Measurements from ENCODE around the gene GRIA1.

GRIA1 gene

DNA sequence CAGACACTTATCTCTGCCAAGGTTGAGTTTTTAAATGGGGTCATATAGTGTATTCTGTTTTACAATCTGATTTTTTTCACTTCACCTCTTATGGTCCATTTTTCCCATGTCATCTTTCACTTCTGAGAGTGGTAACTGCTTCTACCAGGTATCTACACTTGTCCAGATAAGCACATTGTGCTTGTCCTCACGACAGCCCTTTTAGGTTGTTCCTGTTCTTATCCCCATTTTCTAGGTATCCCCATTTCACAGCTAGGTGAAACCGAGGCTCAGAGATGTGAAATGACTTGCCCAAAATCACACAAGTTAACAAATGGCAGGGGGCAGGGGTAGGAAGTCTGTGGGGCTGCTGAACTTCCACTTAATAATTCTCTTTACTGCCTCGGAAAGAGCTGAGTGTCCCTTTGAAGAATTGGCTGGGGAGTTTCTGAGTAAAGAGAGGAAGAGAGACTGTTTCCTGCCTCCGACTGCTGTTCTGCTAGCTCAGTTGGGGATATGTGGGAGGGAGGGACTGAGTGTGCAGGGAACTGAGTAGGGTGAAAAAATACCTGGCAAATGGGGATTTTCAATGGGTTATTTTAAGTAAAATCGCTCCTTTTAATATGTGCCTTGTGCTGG, 255.4 kb downstream of the GRIA1 start:
- DNase-seq: no peak

DNA sequence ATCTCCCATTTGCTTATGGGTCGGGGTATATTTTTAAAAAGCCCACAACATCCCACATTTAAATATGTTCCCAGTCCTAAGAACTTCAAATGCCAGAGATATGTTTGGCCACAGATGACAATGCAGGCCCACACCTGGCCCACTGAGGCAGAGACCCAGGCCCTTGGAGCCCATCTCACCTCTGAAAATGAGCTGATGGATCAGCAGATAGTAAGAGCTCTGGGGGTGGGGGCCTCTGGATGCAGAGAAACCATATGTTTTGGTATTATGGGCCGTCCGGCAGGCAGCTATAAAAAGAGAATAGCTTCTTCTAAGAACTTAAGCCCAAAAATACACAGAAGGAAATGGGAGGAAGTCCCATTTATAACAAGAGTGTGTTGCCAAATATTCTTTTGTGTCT, 256.0 kb downstream of the GRIA1 start:
- no peak for DNase-seq

DNA sequence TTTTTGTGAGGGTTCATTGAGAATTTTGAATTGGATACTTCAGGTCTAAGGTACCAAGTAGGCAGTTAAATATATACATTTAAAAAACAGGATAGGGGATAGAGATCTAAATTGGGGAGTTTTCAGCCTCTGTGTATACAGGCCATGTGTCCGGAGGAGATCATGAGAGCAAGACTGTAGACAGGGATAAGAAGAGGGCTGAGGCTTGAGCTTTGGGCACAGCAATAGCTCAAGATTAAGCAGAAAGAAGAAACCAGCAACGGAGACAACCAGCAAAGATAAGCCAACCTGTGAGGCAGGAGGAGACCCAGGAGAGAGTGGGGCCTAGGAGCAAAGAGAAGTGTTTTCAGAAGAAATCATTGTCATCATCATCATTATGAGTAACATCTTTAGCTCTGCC, 258.4 kb downstream of the GRIA1 start:
- no peak for DNase-seq

DNA sequence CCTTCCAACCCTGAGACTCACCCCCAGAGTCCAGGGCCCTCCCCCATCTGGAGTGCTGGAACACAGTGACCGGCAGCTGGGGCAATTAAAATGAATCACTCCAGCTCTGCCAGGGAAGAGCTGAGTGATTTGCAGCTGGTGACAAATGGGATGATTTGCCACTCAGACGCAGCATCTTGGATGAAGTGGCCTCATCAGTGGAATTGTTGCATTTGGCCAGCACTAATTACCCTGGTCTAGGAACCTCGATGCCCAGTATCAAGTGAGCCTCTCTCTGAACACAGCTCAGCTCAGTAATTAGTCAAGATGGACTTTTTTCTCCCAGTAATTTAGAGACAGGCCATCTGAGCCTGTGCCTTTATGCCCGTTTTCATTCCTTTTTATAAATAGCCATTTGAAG, 259.5 kb downstream of the GRIA1 start:
- no peak for DNase-seq

DNA sequence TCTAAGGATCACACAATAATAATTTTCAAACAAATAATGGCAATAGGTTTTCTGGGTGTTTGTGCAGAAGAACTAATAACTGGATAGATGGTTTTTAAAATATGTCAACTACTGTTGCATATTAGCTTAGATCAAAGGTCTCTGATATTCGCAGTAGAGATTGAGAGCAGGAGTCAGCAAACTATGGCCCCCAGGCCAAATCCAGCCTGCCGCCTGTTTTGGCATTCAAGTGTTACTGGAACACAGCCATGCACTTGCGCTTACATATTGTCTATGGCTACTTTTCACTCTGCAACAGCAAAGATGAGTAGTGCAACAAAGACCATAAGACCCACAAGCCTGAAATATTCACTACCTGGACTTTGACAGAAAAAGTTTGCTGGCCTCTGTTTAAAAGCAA, 260.8 kb downstream of the GRIA1 start:
- DNase-seq: no peak

DNA sequence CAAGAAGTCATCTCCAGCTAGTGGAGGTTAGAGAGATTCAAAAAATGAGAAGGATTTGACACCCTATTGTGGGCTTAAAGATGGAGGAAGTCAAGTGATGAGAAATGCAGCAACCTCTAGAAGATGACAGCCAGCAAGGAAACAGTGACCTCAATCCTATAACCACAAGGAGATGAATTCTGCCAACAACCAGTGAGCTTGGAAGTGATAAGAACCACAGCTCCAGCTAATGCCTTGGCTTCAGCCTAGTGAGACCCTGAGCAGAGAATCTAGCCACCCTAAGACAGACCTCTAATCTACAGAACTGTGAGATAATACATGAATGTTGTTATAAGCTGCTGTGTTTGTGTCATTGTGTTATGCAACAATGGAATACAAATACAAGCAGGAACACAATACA, 262.4 kb downstream of the GRIA1 start:
- no peak for DNase-seq

DNA sequence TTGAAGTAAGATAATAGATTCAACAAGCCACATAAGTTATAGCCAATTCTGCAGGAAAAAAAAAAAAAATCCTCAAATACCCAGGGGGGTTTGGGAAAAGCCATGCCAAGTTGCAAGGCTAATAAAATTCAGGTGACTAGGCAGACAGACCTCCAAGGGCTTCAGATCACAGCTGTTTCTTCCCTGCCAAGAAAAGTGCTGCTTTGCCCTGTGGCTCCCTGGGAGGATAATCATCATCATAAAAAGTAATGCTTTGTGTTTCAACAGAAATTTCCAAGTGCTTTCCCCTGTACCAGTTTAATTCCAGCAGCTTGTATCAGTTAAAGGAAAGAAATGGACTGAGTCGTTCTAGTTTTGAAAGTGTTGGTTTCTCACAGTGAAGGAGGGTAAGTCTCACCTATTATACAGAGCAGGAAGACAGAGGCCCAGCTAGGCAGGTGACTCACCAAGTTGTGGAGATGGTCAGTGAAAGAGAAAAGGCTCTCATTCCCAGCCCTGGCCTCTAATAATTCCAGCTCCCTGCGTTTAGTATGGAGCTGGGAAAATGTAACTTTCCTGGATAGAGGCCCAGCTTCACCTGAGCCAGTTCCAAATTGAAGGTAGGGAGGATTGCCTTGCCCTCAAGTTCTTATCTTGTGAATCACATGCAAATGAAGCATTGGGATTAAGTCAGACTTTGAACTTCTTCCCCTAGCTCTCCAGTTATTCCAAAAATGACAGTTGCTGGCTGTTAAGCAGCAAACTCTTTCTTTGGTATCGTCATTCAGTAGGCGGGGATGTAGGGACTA, 263.4 kb downstream of the GRIA1 start:
- no peak for DNase-seq

DNA sequence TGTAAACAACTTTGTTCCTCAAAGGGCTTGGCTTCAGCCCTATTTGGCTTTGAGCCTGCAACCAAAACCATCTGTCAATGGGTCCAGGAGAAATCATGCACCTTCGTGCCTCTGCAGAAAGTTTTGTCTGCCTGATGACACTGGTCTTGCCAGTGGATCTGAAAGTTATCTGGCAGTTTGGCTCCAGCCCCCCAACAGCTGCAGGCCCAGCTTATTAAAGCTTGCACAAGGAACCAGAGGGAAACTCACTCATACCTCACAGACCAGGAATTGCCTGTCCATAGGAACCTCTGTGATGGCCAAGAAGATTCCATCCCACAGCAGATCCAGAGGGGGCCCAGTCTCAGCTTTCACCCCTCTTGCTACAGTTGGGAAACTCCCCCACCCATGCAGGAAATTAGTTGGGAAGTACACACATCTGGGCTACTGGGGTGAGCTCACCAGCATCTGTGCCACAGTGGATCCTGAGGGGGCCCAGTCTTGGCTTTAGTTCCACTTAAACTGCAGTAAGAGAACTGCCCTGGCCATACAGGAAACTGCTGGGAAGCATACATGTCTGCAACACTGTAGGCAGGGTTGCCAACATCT, 265.5 kb downstream of the GRIA1 start:
- DNase-seq: no peak

DNA sequence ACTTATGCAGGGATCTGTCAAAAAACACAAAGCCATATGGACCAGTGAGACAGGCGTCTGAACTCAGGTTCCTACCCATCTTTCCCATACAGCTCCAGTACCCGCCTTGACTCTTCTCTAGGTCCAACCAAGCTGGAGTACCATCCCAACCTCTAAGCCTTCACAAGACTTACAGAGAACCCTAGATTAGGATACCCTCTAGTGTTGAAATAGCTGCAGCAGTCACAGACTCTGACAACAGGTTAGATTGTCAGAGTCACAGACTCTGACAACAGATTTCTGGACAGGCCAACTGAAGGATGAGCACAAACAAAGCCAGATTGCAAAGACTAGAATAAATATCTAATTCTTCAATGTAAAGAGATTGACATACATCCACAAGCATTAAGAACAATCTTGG, 266.1 kb downstream of the GRIA1 start:
- DNase-seq: no peak

DNA sequence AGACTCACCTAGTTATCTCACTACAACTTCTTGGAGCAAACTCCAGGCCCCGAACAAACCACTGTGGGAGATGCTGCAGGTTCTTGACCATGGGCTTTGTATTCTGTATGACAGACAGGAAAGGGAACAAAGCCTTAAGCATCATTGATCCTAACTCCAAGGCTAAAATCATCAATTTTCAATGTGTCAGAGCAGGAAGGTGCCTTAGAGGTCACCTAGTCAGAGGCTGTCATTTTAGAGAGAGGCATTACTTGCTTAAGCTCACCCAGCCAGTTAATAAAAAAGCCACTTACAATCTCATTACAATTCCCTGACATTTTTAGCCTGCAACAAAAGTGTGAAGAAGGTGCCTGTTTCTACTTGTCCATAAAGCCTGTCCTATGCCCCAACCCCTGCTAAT, 275.5 kb downstream of the GRIA1 start:
- no peak for DNase-seq

DNA sequence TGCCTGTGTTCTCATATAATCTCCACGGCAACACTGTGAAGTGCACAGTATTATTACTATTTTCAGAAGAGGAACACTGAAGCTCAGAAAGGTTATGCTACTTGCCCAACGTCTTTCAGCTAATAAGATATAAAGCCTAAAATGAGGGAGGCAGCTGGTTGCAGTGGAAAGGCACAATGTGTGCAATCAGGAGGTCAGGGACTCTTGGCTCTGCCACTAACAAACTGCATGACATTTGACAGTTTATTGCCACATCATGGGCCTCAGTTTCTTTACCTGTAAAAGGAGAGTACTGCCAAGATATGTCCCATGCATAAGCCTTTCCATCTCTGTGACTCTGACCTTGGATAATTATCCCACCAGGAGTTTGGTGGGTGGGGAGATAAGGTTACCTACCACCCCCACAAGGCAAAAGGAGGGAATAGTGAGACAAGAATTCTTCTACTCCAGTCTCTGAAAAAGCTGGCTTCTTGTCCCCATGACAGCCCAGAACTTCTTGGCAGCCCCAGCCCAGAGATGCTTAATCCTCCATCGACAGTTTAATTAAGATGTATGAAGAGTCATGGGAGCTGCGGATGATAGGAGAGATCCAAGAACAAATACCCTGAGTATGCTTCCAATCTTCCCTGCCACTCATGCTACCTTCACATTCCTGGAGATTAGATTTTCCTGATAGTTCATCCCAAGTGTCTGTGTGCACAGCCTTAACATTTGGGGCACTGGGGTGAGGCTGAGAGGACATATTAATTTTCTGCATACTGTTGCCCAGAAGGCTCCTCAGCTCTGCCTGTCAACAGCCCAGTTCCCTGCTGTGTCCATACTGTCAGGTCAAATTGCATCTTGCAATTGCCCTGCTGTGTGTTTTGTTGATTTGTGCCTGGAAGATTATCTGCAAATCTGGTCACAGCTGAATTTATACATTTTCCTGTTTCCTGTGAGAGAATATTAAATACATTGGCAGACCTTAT, 277.0 kb downstream of the GRIA1 start:
- no peak for DNase-seq

DNA sequence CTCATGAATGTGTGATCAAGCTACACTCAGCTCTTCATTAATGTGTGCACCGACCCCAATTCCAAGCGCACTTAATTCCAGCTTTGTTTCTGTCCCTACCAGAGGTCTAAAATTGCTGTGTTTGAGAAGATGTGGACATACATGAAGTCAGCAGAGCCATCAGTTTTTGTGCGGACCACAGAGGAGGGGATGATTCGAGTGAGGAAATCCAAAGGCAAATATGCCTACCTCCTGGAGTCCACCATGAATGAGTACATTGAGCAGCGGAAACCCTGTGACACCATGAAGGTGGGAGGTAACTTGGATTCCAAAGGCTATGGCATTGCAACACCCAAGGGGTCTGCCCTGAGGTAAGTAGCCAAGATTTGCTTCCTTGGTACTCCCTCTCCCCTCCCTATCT, 279.6 kb downstream of the GRIA1 start:
- no peak for DNase-seq

DNA sequence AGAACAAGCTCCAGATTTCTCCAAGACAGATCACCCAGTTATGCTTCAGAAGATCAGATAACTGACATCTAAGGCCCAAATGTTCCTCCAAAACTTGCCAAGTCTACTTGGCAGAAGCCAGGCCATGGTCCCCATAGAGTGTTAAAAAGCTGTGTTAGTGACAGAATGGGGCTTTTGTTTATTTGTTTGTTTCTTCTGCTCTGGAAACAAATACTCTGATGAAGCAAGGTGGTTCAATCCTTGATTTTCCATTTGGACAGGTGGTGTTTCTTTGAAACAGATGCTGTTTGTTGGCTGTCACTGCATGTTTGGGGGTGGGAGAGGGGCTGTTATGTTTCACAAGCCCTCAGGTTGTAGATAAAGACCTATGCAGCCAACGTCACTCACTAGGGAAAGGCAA, 284.2 kb downstream of the GRIA1 start:
- DNase-seq: no peak

DNA sequence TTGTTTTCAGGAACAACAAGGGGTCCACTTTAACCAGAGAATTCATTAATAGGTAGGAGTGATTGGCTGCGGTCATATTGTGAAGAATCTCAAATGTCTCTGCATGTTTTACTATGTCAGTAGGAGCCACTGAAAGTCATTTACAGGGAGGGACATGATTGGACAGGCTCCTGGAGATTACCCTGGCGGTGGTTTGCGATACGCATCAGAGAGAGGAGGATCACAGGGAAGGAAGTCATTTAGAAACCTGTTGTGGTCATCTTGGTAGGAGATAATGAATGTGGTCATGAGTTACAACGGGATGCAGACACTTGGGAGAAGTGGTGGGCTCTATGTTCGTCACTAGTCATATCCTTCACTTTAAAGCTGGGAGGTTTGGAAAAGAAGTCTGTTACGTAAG, 285.5 kb downstream of the GRIA1 start:
- DNase-seq: no peak

DNA sequence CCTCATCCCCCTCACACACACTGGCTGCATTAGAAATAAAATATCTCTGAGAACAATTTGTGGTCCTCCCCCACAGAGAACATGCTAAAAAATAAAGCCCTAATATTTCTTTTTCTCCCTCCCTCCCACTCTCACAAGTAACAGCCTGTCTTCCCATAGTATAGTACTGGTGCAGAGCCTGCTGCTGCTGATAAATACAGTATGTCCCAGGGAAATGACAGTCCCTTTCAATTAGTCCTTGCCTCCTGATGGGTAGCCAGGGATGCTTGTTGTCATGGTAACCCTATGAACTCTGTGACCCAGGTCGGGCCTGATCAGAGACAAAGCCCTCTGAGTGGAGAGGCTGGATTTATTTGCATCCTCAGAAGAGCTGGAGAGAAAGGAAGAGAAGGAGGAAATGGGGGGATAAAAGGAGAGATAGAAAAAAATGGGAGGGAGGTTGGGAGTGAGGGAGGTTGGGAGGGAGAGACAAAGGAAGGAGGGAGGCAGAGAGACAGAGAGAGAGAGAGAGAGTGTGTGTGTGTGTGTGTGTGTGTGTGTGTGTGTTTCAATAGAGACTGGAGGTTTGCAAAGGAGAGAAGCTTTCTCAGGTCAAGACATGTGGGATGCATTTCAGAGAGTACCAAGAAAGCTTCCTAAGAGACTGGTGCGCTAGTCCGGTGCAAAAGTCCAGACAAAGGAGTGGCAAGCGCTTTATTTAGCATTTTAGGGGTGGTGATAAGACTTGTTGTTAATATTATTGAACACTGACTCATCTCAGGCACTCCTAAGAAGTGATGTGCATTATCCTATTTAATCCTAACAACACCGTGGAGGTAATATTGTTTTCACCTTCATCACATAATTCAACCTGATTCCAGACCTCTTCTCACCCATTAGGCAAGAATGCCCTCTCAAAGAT, 287.5 kb downstream of the GRIA1 start:
- DNase-seq: no peak

DNA sequence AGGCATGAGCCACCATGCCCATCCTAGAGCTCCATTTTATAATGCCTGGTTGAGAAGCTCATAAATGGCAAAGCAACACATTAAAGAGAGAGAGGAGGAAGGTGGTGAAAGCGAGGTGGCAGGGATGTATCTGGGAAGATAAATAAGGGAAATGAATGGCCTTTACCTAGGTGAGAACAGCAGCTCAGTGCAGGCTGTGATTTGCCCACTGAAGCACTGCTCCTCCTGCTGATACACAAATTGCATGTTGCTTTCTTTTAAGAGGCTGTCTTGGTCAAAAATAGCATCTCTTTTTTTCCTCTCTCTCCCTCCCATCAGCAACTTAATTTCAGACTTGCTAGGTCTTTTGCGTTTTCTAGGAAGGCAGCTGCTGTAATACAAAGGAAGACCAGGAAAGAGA, 289.4 kb downstream of the GRIA1 start:
- no peak for DNase-seq

DNA sequence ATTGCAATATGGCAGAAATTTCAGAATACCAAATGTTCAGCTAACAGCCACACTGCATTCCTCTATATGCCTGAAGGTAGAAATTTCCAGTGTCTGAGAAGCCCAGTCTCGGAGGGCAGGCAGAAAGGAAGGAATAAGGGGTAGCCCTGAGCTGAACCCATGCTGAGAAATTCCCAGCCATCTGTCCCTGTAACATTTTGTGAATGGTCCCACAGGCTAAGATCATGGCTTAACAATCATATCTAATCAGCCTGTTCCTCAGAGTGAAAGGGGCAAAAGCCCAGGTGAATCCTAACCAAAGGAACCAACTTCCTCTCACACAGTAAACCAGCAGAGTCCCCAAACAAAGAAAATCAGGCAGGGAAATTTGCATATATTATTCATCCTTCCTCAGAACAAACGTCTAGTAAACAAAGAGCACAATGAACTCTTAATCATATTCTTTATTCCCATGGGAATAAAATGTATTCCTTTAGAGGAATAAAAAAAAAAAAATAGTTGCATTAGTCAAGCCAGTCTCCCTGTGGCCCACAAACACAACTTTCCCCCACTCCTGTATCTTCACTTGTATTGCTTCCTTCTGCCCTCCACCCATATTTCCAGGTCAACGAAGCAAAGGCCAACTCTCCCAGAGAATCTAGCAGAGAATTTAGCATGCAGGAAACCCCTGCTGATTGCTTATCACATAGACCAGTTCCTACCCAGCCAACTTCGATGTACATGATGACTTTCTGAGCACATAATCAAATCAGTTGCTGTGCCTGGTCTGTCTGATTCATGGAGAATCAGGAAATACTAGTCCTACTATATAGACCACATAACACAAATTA, 290.6 kb downstream of the GRIA1 start:
- no peak for DNase-seq

DNA sequence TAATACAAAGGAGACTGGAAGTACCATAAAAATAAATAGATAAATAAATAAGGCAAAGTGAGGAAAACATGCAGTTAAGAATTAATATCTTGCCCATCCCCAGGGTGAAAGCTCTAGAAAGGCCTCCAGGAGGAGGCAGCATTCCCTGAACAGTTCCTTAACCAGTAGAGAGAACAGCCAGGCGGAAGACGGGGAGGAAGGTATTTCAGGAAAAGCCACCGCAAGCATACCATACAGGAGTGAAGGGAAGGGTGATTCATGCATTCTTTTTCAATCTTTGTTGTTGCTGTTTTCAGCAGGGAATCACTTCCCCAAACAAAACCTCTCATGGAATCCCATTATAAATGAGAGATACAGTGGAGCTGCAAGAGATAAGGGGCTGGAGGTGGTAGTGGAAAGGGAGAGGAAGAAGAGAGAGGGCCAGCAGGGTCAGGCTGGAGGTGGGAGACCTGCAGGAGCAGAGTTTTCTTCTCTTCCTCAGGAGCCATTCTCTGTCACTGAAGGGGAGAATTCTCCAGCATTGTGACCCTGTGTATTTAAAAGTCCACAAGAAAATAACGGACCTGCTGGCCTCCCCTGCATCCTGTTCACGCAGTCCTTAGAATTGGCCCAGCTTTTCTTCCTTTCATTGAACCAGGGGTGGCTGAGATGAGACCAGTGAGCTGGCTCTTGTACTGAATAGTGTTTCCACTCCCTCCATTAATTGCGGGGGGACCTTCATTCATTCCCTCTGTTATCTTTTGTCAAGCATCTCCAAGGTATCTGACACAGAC, 292.3 kb downstream of the GRIA1 start:
- no peak for DNase-seq

DNA sequence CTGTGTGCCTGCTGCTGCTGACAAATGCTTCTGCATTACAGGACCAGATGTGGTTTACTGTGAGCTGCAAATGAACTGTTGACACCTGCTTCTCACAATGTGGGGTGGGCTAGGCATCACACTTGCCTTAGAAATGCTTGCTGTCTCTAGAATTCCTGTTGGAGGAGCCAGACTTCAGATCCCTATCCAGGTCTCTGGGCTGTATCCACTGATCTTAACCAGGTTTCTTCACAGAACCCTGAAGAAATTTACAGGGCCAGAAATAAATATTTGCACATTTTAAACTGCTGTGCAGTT, 292.8 kb downstream of the GRIA1 start:
- DNase-seq: no peak

DNA sequence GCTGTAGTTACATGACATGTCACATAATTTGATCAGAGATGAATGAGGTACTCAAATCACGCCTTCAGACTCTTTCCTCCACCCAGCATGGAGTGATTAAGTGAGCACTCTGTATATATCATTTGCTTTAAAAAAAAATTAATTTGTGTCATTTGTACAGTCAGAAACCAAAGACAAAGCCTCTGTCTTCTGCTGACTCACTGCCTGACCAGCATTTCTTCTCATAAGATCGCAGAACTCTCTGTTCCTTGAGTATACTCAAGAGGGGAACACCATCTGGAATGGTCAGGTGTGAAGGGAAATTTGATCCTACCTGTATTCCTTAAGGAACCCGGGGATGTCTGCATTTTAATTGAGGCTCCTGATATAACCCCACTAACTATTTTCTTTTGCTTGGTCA, 293.8 kb downstream of the GRIA1 start:
- DNase-seq: no peak

DNA sequence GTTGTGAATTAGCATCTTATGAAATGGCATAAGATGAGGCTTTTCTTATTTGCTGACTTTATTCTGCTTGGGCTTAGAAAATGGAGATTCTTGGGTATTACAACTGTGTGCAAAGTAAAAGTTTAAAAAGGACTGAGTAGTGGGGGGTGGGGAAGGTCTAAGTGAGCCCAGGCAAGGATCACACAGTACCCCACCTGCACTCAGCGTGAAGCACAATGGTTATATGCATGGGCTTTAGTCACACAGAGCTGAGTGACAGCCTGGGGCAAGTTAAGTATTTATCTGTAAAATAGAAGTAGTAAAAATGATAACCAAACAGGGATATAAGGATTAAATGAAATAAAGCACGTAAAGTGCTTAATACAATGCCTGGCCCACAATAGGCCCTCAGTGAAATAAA, 300.9 kb downstream of the GRIA1 start:
- DNase-seq: no peak

All from GF-D8 (cell line).